Caco-2 (cell line): ENCODE data around the gene PYCARD. TPM values are rescaled to one million over a fixed set of nuclear protein-coding genes. Genes with fewer than 3 reads are reported as not detected.

Experiments
- BruUV-seq: library from RNA; stranded (reverse); fragments of 400-500 nt; replicated peaks from 2 replicates; lab custom pipeline; 2021; lab: Mats Ljungman, UMichigan
- CTCF ChIA-PET: fragments of 300-600 bp; sonication (Branson Sonifier 250); formaldehyde crosslinking; loops from one replicate; lab custom pipeline; 2022; ENCODE audit warnings: antibody characterized with exemption; lab: Charles Lee
- POLR2A ChIA-PET: fragments of 300-600 bp; sonication (Branson Sonifier 250); formaldehyde crosslinking; loops from one replicate; lab custom pipeline; 2022; ENCODE audit warnings: antibody characterized with exemption; lab: Charles Lee
- DNase-seq, 2 experiments: peaks; one replicate each; pipeline versions ENCODE4 v3.0.0 to v3.0.0-alpha.2; 2020 to 2022
- H3K27me3 ChIP-seq: replicated peaks from 2 replicates; pipeline ENCODE4 v1.6.0; 2011; ENCODE audit warnings: low read length; ENCODE audit not compliant: control insufficient read depth, insufficient read depth
- H3K36me3 ChIP-seq: 2 replicates; pipeline ENCODE4 v1.5.1; 2011; ENCODE audit warnings: low read length; ENCODE audit not compliant: control insufficient read depth, insufficient read depth
- H3K4me1 ChIP-seq: fragments of 250-450 bp; sonication (Bioruptor Pico); 2 replicates; pipeline ENCODE4 v1.5.1; 2020; ENCODE audit warnings: mild to moderate bottlenecking
- H3K4me3 ChIP-seq: 2 replicates; pipeline ENCODE4 v1.5.1; 2011; ENCODE audit warnings: low read depth, mild to moderate bottlenecking, control low read depth, low read length
- H3K9me3 ChIP-seq: fragments of 250-450 bp; sonication (Bioruptor Pico); 2 replicates; pipeline ENCODE4 v1.5.1; 2020; ENCODE audit warnings: mild to moderate bottlenecking, moderate library complexity
- H3K27ac Mint-ChIP-seq: one replicate; pipeline ENCODE4 v1.8.0; 2022; ENCODE audit warnings: mixed read lengths; ENCODE audit not compliant: unreplicated experiment
- H3K27me3 Mint-ChIP-seq: one replicate; pipeline ENCODE4 v1.8.0; 2022; ENCODE audit warnings: mixed read lengths; ENCODE audit not compliant: insufficient read depth, unreplicated experiment
- H3K36me3 Mint-ChIP-seq: one replicate; pipeline ENCODE4 v1.8.0; 2022; ENCODE audit warnings: mild to moderate bottlenecking, mixed read lengths; ENCODE audit not compliant: insufficient read depth, unreplicated experiment
- H3K4me1 Mint-ChIP-seq: one replicate; pipeline ENCODE4 v1.8.0; 2022; ENCODE audit warnings: low read depth, mixed read lengths; ENCODE audit not compliant: unreplicated experiment
- H3K4me3 Mint-ChIP-seq: one replicate; pipeline ENCODE4 v1.8.0; 2022; ENCODE audit warnings: mild to moderate bottlenecking, moderate library complexity, mixed read lengths; ENCODE audit not compliant: unreplicated experiment
- H3K9me3 Mint-ChIP-seq: one replicate; pipeline ENCODE4 v1.8.0; 2022; ENCODE audit warnings: mixed read lengths; ENCODE audit not compliant: unreplicated experiment
- CTCF ChIP-seq, 2 experiments: fragments of 200-600 bp in 1 of 2; IDR thresholded peaks; 1 replicate in 1 of 2; 2 replicates in 1 of 2; pipeline versions ENCODE4 v1.5.1 to v1.8.0; 2011 to 2022; ENCODE audit warnings: antibody characterized with exemption in 1 of 2, control low read depth in 1 of 2, inconsistent platforms in 1 of 2, low read depth in 1 of 2, low read length in 1 of 2, mild to moderate bottlenecking in 1 of 2, moderate library complexity in 1 of 2; ENCODE audit not compliant: insufficient read depth in 1 of 2, severe bottlenecking in 1 of 2, unreplicated experiment in 1 of 2
- intact Hi-C: fragments of 100-400 bp; cut with micrococcal nuclease; formaldehyde crosslinking; loops from one replicate; pipeline ENCODE4 v1.10.0; 2022; ENCODE audit not compliant: unreplicated experiment
- total RNA-seq: library from RNA; stranded (reverse); gene quantifications from 2 replicates; pipeline ENCODE4 v1.2.3, GENCODE V29; 2022

PYCARD gene
- total RNA-seq, 1 experiment from 2014 or later = 0.84 TPM

DNA sequence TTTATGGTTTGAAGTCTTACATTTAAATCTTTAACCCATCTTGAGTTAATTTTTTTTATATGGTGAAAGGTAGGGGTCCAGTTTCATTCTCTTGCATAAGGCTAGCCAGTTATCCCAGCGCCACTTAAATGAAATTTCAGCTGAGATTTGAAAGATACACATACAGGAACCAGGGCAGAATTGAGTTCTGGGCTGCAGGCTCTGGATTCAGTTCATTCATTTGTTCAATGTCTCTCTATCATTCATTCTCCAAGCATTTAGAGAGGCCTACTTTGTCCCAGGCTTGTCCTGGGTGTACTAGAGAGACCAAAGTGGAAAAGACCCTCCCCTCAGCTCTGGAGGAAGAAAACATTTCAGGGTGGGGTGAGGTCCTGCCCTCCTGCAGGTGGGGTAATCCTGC, 10.8 kb upstream of the PYCARD start:
- no peak overlapping the region for H3K27ac Mint-ChIP-seq
- Histone ChIP-seq H3K9me3 (no peaks in the 10 kb centered on the region), H3K27me3 (no peaks in the 10 kb centered on the region), H3K36me3 (no peaks in the 10 kb centered on the region; the same call in 1 of the 2 replicates), H3K4me1 (no peaks in the 10 kb centered on the region), H3K4me3 (no peak overlapping the region)
- H3K36me3 Mint-ChIP-seq = no peaks in the 10 kb centered on the region
- CTCF ChIA-PET = no interaction called here
- no peak overlapping the region for H3K4me3 Mint-ChIP-seq
- no peaks in the 10 kb centered on the region for H3K9me3 Mint-ChIP-seq
- H3K27me3 Mint-ChIP-seq = peaks cover 3% of the 10 kb centered on the region
- no peak for TF ChIP-seq CTCF (IDR thresholded peaks at IDR 0.05; ENCODE audit: insufficient read depth in 1 of 2, low read depth in 1 of 2, low read length in 1 of 2, severe bottlenecking in 1 of 2, unreplicated experiment in 1 of 2)
- H3K4me1 Mint-ChIP-seq = peaks cover 11% of the 10 kb centered on the region
- BruUV-seq = no TSS peak
- DNase-seq = no peak
- POLR2A ChIA-PET = no interaction called here
- intact Hi-C loops = no loop called here

DNA sequence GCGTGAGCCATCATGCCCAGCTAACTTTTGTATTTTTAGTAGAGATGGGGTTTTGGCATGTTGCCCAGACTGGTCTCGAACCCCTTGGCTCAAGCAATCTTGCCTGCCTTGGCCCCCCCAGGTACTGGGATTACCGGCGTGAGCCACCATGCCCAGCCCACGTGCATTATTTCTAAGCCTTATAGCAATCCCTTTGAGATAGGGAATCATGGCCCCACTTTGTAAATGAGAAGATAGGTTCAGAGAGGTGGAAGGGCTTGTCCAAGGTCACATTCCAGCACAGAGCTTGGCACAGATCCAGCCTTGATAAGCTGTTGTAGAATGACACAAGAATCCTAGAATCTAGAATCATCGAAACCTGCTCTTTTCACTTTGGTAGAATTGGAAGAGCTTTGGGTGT, 4.2 kb upstream of the PYCARD start:
- intact Hi-C loops = loop anchor here (10.0 kb wide), 1 partner anchor 88 kb away; no protein-coding TSS in a partner anchor
- H3K4me1 ChIP-seq = no peaks in the 10 kb centered on the region
- DNase-seq = no peak
- Mint-ChIP-seq H3K36me3 (peaks cover 19% of the 10 kb centered on the region), H3K27ac (no peak overlapping the region), H3K4me3 (no peak overlapping the region), H3K27me3 (peaks cover 5% of the 10 kb centered on the region), H3K4me1 (peaks cover 3% of the 10 kb centered on the region), H3K9me3 (no peaks in the 10 kb centered on the region)
- ChIA-PET CTCF (no interaction called here), POLR2A (no interaction called here)
- no peaks in the 10 kb centered on the region for H3K9me3 ChIP-seq
- H3K36me3 ChIP-seq = no peaks in the 10 kb centered on the region
- TF ChIP-seq CTCF (IDR thresholded peaks at IDR 0.05; ENCODE audit: insufficient read depth in 1 of 2, low read depth in 1 of 2, low read length in 1 of 2, severe bottlenecking in 1 of 2, unreplicated experiment in 1 of 2) = no peak
- H3K27me3 ChIP-seq = no peaks in the 10 kb centered on the region
- no TSS peak for BruUV-seq
- no peak overlapping the region for H3K4me3 ChIP-seq

GRCh38 chr16:31204871-31205666, 2.5 kb upstream of the PYCARD start:
- Mint-ChIP-seq H3K9me3 (no peaks in the 10 kb centered on the region), H3K4me3 (no peak overlapping the region), H3K27me3 (peaks cover 3% of the 10 kb centered on the region), H3K4me1 (no peaks in the 10 kb centered on the region), H3K36me3 (peaks cover 30% of the 10 kb centered on the region), H3K27ac (no peak overlapping the region)
- BruUV-seq = no TSS peak
- Histone ChIP-seq H3K36me3 (no peaks in the 10 kb centered on the region), H3K4me3 (no peak overlapping the region), H3K4me1 (no peaks in the 10 kb centered on the region; the same call in 1 of the 2 replicates), H3K27me3 (no peaks in the 10 kb centered on the region), H3K9me3 (no peaks in the 10 kb centered on the region)
- intact Hi-C loops = loop anchor here (5.0 to 10.0 kb wide), 2 partner anchors 90 to 237 kb away; partner anchors contain the start of gene ZNF843
- DNase-seq = no peak
- ChIA-PET CTCF (no interaction called here), POLR2A (no interaction called here)
- no peak for TF ChIP-seq CTCF (IDR thresholded peaks at IDR 0.05; ENCODE audit: insufficient read depth in 1 of 2, low read depth in 1 of 2, low read length in 1 of 2, severe bottlenecking in 1 of 2, unreplicated experiment in 1 of 2)
